CD4-positive, alpha-beta T cell (primary cell): Measurements from ENCODE around the gene ADAM20. TPM values are rescaled to one million over a fixed set of nuclear protein-coding genes. Genes with fewer than 3 reads are reported as not detected.

Experiments
- ATAC-seq: fragments of 200-7000 bp; cut with Tn5 transposase; one replicate; pipeline ENCODE4 v1.10.0; 2022; ENCODE audit warnings: mild to moderate bottlenecking; ENCODE audit not compliant: poor library complexity
- CTCF ChIA-PET: fragments of 350-600 bp; sonication (Branson Sonifier 250); formaldehyde crosslinking; loops from one replicate; lab custom pipeline; 2021; ENCODE audit warnings: antibody characterized with exemption, inconsistent platforms; lab: Charles Lee
- POLR2A ChIA-PET: fragments of 350-600 bp; sonication (Branson Sonifier 250); formaldehyde crosslinking; loops from one replicate; lab custom pipeline; 2021; ENCODE audit warnings: antibody characterized with exemption, inconsistent platforms; lab: Charles Lee
- DNase-seq, 14 experiments: peaks; one replicate each; pipeline ENCODE4 v3.0.0-alpha.2; 2013 to 2020; ENCODE audit warnings: mixed read lengths in 2 of 14
- H3K27ac ChIP-seq, 2 donors: one replicate each; pipeline versions ENCODE4 v1.5.1 to v1.7.0; 2013; ENCODE audit warnings: low read length in 2 of 2, low read depth in 1 of 2, mild to moderate bottlenecking in 1 of 2
- H3K27me3 ChIP-seq, 2 experiments: 1 replicate in 1 of 2; 2 replicates in 1 of 2; pipeline versions ENCODE4 v1.6.1 to v1.7.0; 2013; ENCODE audit warnings: low read length in 2 of 2, control low read depth in 1 of 2, mild to moderate bottlenecking in 1 of 2, moderate library complexity in 1 of 2; ENCODE audit not compliant: insufficient read depth in 2 of 2, control insufficient read depth in 1 of 2
- H3K36me3 ChIP-seq: one replicate; pipeline ENCODE4 v1.6.1; 2013; ENCODE audit warnings: low read length, control low read depth; ENCODE audit not compliant: insufficient read depth
- H3K4me1 ChIP-seq: one replicate; pipeline ENCODE4 v1.6.1; 2013; ENCODE audit warnings: low read length, control low read depth; ENCODE audit not compliant: insufficient read depth
- H3K4me3 ChIP-seq: one replicate; pipeline ENCODE4 v1.5.1; 2013; ENCODE audit warnings: mild to moderate bottlenecking, low read length, moderate library complexity
- H3K9me3 ChIP-seq, 2 experiments: 1 replicate in 1 of 2; 2 replicates in 1 of 2; pipeline versions ENCODE4 v1.6.1 to v1.7.0; 2013; ENCODE audit warnings: low read length in 2 of 2, mild to moderate bottlenecking in 2 of 2, control low read depth in 1 of 2, moderate library complexity in 1 of 2; ENCODE audit not compliant: control insufficient read depth in 1 of 2, insufficient read depth in 1 of 2
- H3K27ac Mint-ChIP-seq: one replicate; pipeline ENCODE4 v1.8.0; 2020; ENCODE audit warnings: mixed read lengths
- H3K27me3 Mint-ChIP-seq: one replicate; pipeline ENCODE4 v1.8.0; 2021; ENCODE audit warnings: mixed read lengths
- H3K36me3 Mint-ChIP-seq: one replicate; pipeline ENCODE4 v1.8.0; 2021; ENCODE audit warnings: low read depth, mixed read lengths
- H3K4me1 Mint-ChIP-seq: one replicate; pipeline ENCODE4 v1.8.0; 2021; ENCODE audit warnings: low read depth, mixed read lengths
- H3K4me3 Mint-ChIP-seq: one replicate; pipeline ENCODE4 v1.8.0; 2020; ENCODE audit warnings: mild to moderate bottlenecking, mixed read lengths
- H3K9me3 Mint-ChIP-seq: one replicate; pipeline ENCODE4 v1.8.0; 2020; ENCODE audit warnings: mixed read lengths
- intact Hi-C, 2 experiments: fragments of 100-400 bp; cut with DNase I in 1 of 2; cut with micrococcal nuclease in 1 of 2; formaldehyde crosslinking; loops; one replicate each; pipeline versions ENCODE4 v1.15.1 to v1.9.0; 2023 to 2025; cut with DNase I, micrococcal nuclease
- total RNA-seq, 174 experiments: library from RNA in 2 of 174; stranded (reverse) in 2 of 174; gene quantifications; one replicate each; pipeline ENCODE4 v1.2.3 and lab custom pipeline; 2021 to 2026
- TF ChIP-seq, protein P1 (sequence below): fragments of 200-600 bp; IDR thresholded peaks from one replicate; pipeline ENCODE4 v1.8.0; 2022; ENCODE audit warnings: antibody characterized with exemption, mild to moderate bottlenecking

ADAM20 gene
- total RNA-seq, 2 experiments from 2014 or later: 0.14 to 0.22 TPM

DNA sequence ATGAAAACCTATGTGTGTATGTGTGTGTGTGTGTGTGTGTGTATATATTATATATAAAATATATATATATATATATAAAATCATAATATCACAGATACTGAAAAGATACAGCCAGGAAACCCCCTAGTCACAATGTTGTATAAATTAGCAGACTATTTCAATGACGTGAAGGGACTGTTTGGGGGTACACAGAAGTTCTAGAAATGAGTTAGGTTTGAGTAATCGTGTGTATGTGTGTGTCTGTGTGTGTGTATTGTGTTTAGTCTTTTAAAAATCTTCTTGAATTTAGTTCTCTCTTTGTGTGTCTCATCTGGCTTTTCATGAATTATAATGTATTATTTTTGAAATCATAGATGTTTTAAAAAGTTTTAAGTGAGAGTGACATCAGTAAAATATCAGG is 61.0 kb downstream of the ADAM20 start:
- no peak overlapping the region for H3K27ac ChIP-seq
- H3K4me3 ChIP-seq: no peak overlapping the region
- no peak overlapping the region for H3K27ac Mint-ChIP-seq
- H3K36me3 ChIP-seq: no peaks in the 10 kb centered on the region
- POLR2A ChIA-PET: no interaction called here
- TF ChIP-seq, protein P1, sequence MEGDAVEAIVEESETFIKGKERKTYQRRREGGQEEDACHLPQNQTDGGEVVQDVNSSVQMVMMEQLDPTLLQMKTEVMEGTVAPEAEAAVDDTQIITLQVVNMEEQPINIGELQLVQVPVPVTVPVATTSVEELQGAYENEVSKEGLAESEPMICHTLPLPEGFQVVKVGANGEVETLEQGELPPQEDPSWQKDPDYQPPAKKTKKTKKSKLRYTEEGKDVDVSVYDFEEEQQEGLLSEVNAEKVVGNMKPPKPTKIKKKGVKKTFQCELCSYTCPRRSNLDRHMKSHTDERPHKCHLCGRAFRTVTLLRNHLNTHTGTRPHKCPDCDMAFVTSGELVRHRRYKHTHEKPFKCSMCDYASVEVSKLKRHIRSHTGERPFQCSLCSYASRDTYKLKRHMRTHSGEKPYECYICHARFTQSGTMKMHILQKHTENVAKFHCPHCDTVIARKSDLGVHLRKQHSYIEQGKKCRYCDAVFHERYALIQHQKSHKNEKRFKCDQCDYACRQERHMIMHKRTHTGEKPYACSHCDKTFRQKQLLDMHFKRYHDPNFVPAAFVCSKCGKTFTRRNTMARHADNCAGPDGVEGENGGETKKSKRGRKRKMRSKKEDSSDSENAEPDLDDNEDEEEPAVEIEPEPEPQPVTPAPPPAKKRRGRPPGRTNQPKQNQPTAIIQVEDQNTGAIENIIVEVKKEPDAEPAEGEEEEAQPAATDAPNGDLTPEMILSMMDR: no peak
- no peaks in the 10 kb centered on the region for H3K9me3 Mint-ChIP-seq
- peaks cover 57% of the 10 kb centered on the region for H3K36me3 Mint-ChIP-seq
- intact Hi-C loops: no loop called here
- H3K4me3 Mint-ChIP-seq: no peak overlapping the region
- DNase-seq (no peak), ATAC-seq (no peak)
- no peaks in the 10 kb centered on the region for H3K4me1 Mint-ChIP-seq
- no peaks in the 10 kb centered on the region for H3K27me3 Mint-ChIP-seq
- CTCF ChIA-PET: no interaction called here
- H3K27me3 ChIP-seq: no peaks in the 10 kb centered on the region
- H3K9me3 ChIP-seq: peaks cover 0 to 8% of the 10 kb centered on the region in 2 experiments
- no peaks in the 10 kb centered on the region for H3K4me1 ChIP-seq

Other genes starting within 250 kb of the ADAM20 start
- gene COX16, start 175.3 kb downstream of the ADAM20 start, total RNA-seq: 10 to 100 TPM; 11.7 to 13.3 TPM
- gene SYNJ2BP, start 117.9 kb downstream of the ADAM20 start, total RNA-seq: 1 to 10 TPM; 8.8 to 8.9 TPM
- gene ADAM21, start 82.8 kb downstream of the ADAM20 start, total RNA-seq: not detected
- gene MED6, start 65.7 kb upstream of the ADAM20 start, total RNA-seq: 10 to 100 TPM; 90.2 to 97.2 TPM
- 1 to 10 TPM; 6.8 to 7.0 TPM for gene TTC9, start 106.9 kb upstream of the ADAM20 start, total RNA-seq